IPS DF 6.9 (cell line): ENCODE measurements around the gene ROS1.

Experiments
- DNase-seq: peaks from one replicate; pipeline ENCODE4 v3.0.0-alpha.2; 2013; ENCODE audit warnings: low read depth, low spot score
- H3K27ac ChIP-seq: one replicate; pipeline ENCODE4 v1.5.1; 2013; ENCODE audit warnings: low read length, control low read depth
- H3K27me3 ChIP-seq: 2 replicates; pipeline ENCODE4 v1.6.1; 2013; ENCODE audit warnings: mild to moderate bottlenecking, low read length; ENCODE audit not compliant: control insufficient read depth, insufficient read depth
- H3K36me3 ChIP-seq: 2 replicates; pipeline ENCODE4 v1.6.1; 2013; ENCODE audit warnings: low read length; ENCODE audit not compliant: control insufficient read depth, insufficient read depth
- H3K4me1 ChIP-seq: 2 replicates; pipeline ENCODE4 v1.6.1; 2013; ENCODE audit warnings: low read length; ENCODE audit not compliant: control insufficient read depth, insufficient read depth
- H3K4me3 ChIP-seq: 2 replicates; pipeline ENCODE4 v1.5.1; 2013; ENCODE audit warnings: mild to moderate bottlenecking, low read length
- H3K9me3 ChIP-seq: 2 replicates; pipeline ENCODE4 v1.6.1; 2013; ENCODE audit warnings: low read length, inconsistent platforms; ENCODE audit not compliant: control insufficient read depth, insufficient read depth
- WGBS: extraction: QIAGEN DNeasy Blood & Tissue Kit; methylation state at CpG from one replicate; pipeline ENCODE4 v1.1.7; 2013; ENCODE audit warnings: mixed read lengths, missing lambda C conversion rate; ENCODE audit not compliant: insufficient read length, insufficient coverage; 5-methylcytosine and 5-hydroxymethylcytosine counted together

The ROS1 gene

DNA sequence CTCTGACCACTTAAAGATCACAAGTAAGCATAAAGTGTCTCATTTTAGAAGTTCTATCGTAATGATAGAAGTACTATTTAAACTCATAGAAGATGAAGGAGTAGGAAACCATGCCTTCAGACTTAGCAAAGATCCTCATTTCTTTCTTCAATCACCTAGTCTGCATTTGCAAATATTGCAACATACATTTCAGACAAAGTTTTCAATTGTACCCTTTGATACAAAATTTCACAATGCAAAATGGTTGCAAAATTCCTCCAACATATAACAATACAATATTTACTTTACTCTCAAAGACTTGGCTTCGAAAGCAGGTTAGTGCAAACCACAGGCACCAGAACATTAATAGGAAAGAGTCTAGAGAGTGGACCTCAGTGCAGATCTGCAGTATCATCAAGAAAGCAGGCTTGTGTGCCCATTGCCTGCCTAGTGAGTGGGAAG lies 16.1 kb upstream of the ROS1 start:
- no peaks in the 10 kb centered on the region for H3K9me3 ChIP-seq
- no peaks in the 10 kb centered on the region for H3K36me3 ChIP-seq
- WGBS: no CpG with 5 or more reads among the region's 2 CpGs
- no peak overlapping the region for H3K27ac ChIP-seq
- H3K4me1 ChIP-seq: no peaks in the 10 kb centered on the region
- H3K27me3 ChIP-seq: no peaks in the 10 kb centered on the region
- no peak overlapping the region for H3K4me3 ChIP-seq
- no peak for DNase-seq

DNA sequence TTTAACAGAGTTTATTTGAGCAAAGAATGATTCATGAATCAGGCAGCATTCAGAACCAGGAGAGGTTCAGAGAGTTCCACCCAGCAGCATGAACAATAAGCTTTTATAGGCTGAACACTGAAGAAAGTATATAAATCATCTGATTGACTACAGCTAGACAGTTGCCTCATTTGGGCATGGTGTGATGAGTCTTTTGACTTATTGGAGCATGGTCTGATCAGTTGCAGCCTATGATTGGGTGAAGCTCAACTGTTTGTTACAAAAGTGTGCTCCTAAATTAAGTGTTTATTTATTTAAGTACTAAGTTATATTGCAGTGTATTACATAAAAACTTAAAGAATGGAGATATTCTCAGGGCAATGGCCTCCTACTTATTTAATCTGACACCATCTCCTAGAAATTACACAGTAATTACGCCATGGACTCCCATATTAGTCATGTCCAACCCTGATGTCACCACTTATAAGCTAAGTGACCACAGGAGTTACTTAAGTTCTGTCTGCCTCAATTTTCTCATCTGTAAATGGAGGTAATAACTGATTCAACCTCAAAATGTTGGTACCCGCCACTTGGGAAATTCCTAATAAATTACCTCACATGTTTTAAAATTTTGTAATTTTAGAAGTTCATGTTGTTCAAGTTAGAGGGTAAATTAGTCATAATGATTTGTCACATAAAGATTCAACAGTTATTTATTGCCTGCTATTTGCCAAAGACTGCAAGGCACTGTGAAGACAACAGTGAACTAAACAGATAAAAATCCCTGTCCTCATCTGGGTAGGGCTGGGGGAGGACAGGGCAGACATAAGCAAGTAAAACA lies 15.2 kb upstream of the ROS1 start:
- Histone ChIP-seq H3K4me3 (no peak overlapping the region), H3K27ac (no peak overlapping the region), H3K4me1 (no peaks in the 10 kb centered on the region), H3K36me3 (no peaks in the 10 kb centered on the region), H3K27me3 (no peaks in the 10 kb centered on the region), H3K9me3 (no peaks in the 10 kb centered on the region)
- DNase-seq: no peak
- WGBS: no CpG with 5 or more reads among the region's 2 CpGs

DNA sequence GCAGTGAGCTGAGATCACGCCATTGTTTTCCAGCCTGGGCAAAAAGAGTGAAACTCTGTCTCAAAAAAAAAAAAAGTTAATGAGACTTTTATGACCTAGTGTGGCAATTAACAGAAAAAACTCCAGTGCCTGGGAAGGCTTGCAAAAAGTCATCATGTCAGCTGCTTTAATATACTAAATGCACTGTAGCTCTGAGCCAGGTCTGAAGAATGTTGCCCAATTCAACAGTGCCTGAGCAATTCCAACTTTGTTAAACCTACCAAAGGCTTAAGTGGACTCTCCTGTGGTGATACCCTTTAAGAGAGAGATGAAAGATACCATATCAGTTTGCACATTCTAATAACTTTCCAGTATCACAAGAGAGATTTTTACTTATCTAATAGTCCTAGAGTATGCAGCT lies 6.5 kb upstream of the ROS1 start:
- no peaks in the 10 kb centered on the region for H3K36me3 ChIP-seq
- H3K4me1 ChIP-seq: no peaks in the 10 kb centered on the region
- DNase-seq: no peak
- H3K27ac ChIP-seq: no peak overlapping the region
- no peaks in the 10 kb centered on the region for H3K27me3 ChIP-seq
- no CpG with 5 or more reads among the region's 1 CpG for WGBS
- no peak overlapping the region for H3K4me3 ChIP-seq
- no peaks in the 10 kb centered on the region for H3K9me3 ChIP-seq

DNA sequence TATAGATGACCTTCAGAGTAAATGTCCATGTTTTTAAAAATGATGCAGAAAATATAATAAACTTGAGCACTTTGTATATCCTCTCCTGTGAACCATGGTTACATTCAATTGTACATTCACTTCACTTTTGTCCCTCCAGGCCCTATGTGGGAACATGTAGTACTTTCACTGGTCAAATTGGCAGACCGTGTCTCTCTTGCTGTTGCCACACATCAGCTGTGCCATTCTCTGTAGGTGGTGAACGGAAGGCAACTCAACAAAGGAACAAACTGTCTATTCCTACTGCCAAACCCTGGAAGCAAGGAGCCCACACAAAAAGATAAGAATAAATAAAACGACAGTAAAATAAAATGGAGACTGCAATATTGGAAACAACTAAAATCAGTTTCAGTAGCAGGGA lies 2.0 kb downstream of the ROS1 start:
- Histone ChIP-seq H3K9me3 (no peaks in the 10 kb centered on the region), H3K4me3 (no peak overlapping the region), H3K4me1 (no peaks in the 10 kb centered on the region), H3K27ac (no peak overlapping the region), H3K27me3 (no peaks in the 10 kb centered on the region), H3K36me3 (no peaks in the 10 kb centered on the region)
- WGBS: no CpG with 5 or more reads among the region's 3 CpGs
- no peak for DNase-seq

DNA sequence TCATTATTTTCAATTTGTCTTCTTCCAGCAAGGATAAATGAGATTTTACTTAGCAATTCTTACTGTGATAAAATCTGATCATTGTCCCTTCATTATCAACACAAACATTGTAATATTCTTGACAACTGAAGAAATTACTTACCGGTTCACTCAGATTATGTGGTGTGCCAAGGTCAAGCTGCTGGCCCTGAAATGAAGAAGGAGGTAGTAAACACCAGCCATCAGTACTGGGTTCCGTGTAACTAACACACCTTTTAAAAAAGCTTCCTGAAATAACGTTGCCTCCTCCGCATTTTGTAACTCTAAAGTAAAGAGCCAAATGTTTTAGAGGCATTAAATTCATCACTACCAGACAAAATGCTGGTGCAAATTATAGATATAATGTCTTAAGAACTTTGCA lies 7.4 kb downstream of the ROS1 start:
- no peaks in the 10 kb centered on the region for H3K4me1 ChIP-seq
- no peaks in the 10 kb centered on the region for H3K27me3 ChIP-seq
- H3K4me3 ChIP-seq: no peak overlapping the region
- WGBS: no CpG with 5 or more reads among the region's 4 CpGs
- H3K9me3 ChIP-seq: no peaks in the 10 kb centered on the region
- no peak overlapping the region for H3K27ac ChIP-seq
- H3K36me3 ChIP-seq: no peaks in the 10 kb centered on the region
- DNase-seq: no peak

DNA sequence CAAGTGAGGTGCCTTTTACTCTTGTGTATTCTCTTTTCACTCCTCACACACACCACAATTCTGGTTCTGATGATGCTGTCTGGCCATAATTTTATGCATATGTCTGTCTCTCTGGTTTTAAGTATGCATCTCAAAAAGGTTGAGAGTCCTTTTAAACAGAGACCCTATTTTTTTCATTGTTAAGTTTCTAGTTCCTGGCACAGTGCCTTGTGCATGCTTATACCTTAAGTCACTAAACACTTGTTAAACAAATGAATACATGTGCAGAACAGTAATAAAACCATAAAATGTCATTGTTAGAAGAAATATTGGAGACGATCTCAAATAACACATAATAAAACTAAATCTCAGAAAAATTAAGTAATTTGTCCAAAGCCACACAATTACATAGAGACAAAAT lies 7.9 kb downstream of the ROS1 start:
- Histone ChIP-seq H3K27me3 (no peaks in the 10 kb centered on the region), H3K9me3 (no peaks in the 10 kb centered on the region), H3K36me3 (no peaks in the 10 kb centered on the region), H3K4me1 (no peaks in the 10 kb centered on the region), H3K4me3 (no peak overlapping the region), H3K27ac (no peak overlapping the region)
- no peak for DNase-seq
- no CpG with 5 or more reads among the region's 1 CpG for WGBS

DNA sequence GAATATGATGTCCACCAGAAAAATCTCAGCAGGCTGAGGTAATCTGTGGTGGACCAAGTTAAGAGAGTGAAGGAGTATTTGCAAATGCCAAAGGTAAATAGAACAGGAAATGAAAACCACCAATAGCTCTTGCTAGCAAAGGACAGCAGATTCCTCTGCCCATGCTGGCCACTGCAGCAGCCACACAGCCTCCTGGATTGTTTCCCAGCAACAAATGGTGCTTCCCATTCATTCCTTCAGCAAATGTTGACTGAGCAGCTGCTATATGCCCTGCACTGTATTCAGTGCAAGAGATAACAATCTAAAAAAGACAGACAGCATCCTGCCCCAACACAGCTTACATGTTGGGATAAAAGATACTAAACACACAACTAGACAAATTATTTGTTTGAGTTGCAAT lies 11.0 kb downstream of the ROS1 start:
- DNase-seq: no peak
- H3K36me3 ChIP-seq: no peaks in the 10 kb centered on the region
- H3K4me1 ChIP-seq: peaks cover 1% of the 10 kb centered on the region; the same call in 1 of the 2 replicates
- no peak overlapping the region for H3K27ac ChIP-seq
- H3K27me3 ChIP-seq: no peaks in the 10 kb centered on the region
- H3K9me3 ChIP-seq: no peaks in the 10 kb centered on the region
- H3K4me3 ChIP-seq: no peak overlapping the region

DNA sequence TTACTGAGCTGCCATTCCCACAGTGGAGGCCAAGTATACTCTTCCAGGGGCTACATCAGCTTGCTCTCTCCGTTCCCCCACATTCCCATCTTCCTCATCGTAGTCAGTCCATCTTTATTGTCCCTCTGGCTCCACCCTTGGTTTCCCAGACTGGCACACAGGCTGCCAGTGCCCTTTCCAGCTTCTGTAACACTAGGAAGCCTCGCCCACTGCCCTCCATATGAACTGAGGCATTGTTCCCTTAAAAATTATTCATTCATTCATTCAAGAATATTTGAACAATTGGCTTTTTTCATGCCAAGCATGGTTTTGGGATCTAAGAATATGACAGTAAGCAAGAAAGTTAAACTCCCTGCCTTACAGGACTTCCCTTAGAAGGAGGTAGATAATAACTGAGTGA lies 14.3 kb downstream of the ROS1 start:
- Histone ChIP-seq H3K27me3 (no peaks in the 10 kb centered on the region), H3K4me1 (peaks cover 1% of the 10 kb centered on the region; the same call in 1 of the 2 replicates), H3K27ac (no peak overlapping the region), H3K9me3 (no peaks in the 10 kb centered on the region), H3K4me3 (no peak overlapping the region), H3K36me3 (no peaks in the 10 kb centered on the region)
- no peak for DNase-seq
- WGBS: no CpG with 5 or more reads among the region's 3 CpGs

DNA sequence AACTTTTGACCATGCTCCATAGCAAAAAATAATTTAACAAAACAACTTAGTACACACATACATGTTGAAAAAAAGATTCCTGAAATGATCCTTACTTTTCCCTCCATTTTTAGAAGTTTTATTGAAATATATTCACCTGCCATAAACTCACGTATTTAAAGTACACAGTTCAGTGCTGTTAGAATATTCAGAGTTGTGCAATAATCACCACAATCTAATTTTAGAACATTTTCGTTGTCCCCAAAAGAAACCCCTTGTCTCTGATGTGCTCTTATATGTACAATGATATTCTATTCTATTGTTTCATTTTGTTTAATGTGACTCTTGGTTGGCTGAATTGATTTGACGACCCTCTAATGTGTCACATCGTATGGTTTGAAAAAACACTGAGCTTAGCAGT lies 15.9 kb downstream of the ROS1 start:
- no CpG with 5 or more reads among the region's 4 CpGs for WGBS
- Histone ChIP-seq H3K9me3 (no peaks in the 10 kb centered on the region), H3K27me3 (no peaks in the 10 kb centered on the region), H3K36me3 (no peaks in the 10 kb centered on the region), H3K27ac (no peak overlapping the region), H3K4me3 (no peak overlapping the region), H3K4me1 (peaks cover 1% of the 10 kb centered on the region; the same call in 1 of the 2 replicates)
- no peak for DNase-seq

DNA sequence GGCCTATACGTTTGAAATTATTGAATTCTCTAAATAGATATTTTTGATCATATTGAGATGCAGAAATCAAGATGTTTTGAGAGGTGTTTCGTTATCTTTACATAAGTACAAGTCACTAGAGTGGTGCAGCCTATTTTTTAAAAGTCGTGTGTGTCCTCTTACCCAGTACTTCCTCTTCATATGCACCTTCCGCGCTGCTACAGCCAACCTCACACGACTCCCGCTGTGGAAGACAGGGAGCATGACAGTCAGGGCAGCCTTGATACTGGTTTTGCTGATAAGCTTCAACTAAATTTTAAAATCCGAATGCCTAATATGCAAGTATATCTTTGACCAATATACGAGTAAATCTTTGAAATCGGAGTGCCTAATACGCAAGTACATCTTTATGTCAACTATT lies 16.3 kb downstream of the ROS1 start:
- H3K36me3 ChIP-seq: no peaks in the 10 kb centered on the region
- H3K4me1 ChIP-seq: peaks cover 1% of the 10 kb centered on the region; the same call in 1 of the 2 replicates
- no peak overlapping the region for H3K4me3 ChIP-seq
- no peak overlapping the region for H3K27ac ChIP-seq
- H3K9me3 ChIP-seq: no peaks in the 10 kb centered on the region
- DNase-seq: no peak
- H3K27me3 ChIP-seq: no peaks in the 10 kb centered on the region
- WGBS: no CpG with 5 or more reads among the region's 11 CpGs

DNA sequence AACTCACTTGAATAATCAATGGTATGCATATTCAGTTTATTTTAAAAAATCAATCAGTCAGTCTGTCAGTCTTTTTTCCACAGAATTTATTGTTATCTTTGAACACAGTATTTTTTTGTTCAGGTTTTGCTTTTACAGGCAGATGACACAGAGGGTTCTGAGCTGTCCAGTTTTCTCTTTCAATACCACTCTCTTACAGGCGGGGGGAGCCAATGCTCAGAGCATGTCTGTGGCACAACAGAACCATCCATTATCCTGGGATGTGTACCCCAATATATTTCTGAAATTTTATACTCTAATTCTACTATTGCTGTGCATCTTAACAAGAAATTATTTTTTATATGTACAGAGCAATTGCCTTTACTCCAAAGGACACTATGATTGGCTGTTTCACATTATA lies 21.2 kb downstream of the ROS1 start:
- no peaks in the 10 kb centered on the region for H3K27me3 ChIP-seq
- no peaks in the 10 kb centered on the region for H3K4me1 ChIP-seq
- no peak overlapping the region for H3K27ac ChIP-seq
- no peak overlapping the region for H3K4me3 ChIP-seq
- no peaks in the 10 kb centered on the region for H3K36me3 ChIP-seq
- WGBS: no CpG with 5 or more reads among the region's 1 CpG
- no peak for DNase-seq
- no peaks in the 10 kb centered on the region for H3K9me3 ChIP-seq
